ENCODE results near the gene ZNF597.
"Not testable (repeated sequence)": the region's sequence is repeated elsewhere in the genome, so short reads cannot be mapped to it uniquely, and the experiment has no call there.

Gene ZNF597

GRCh38 chr16:3481696-3482658, 38.7 kb upstream of the ZNF597 start:
- Histone ChIP-seq H3K4me1 (ENCODE audit: insufficient read depth, low read length) (peaks cover 36% of the 10 kb centered on the region), H3K9me3 (ENCODE audit: low read length) (no peaks in the 10 kb centered on the region), H3K27me3 (ENCODE audit: insufficient read depth, low read length) (no peaks in the 10 kb centered on the region), H3K4me3 (ENCODE audit: low read length) (no peak overlapping the region), H3K36me3 (ENCODE audit: insufficient read depth, low read length) (peaks cover 52% of the 10 kb centered on the region), H2AFZ (ENCODE audit: low read depth, low read length) (no peak overlapping the region)

GRCh38 chr16:3480901-3481695, 37.8 kb upstream of the ZNF597 start:
- H3K9me3 ChIP-seq (ENCODE audit: low read length): no peaks in the 10 kb centered on the region
- no peak overlapping the region for H2AFZ ChIP-seq (ENCODE audit: low read depth, low read length)
- H3K27me3 ChIP-seq (ENCODE audit: insufficient read depth, low read length): no peaks in the 10 kb centered on the region
- no peak overlapping the region for H3K4me3 ChIP-seq (ENCODE audit: low read length)
- peaks cover 36% of the 10 kb centered on the region for H3K4me1 ChIP-seq (ENCODE audit: insufficient read depth, low read length)
- peaks cover 43% of the 10 kb centered on the region for H3K36me3 ChIP-seq (ENCODE audit: insufficient read depth, low read length)

- H3K27me3 ChIP-seq (ENCODE audit: insufficient read depth, low read length): no peaks in the 10 kb centered on the region
- no peak overlapping the region for H2AFZ ChIP-seq (ENCODE audit: low read depth, low read length)
- no peak overlapping the region for H3K4me3 ChIP-seq (ENCODE audit: low read length)
- peaks cover 32% of the 10 kb centered on the region for H3K36me3 ChIP-seq (ENCODE audit: insufficient read depth, low read length)
- H3K9me3 ChIP-seq (ENCODE audit: low read length): no peaks in the 10 kb centered on the region
- peaks cover 28% of the 10 kb centered on the region for H3K4me1 ChIP-seq (ENCODE audit: insufficient read depth, low read length)
Observed at GRCh38 chr16:3479654-3480216, 36.4 kb upstream of the ZNF597 start.

- Histone ChIP-seq H3K4me1 (ENCODE audit: insufficient read depth, low read length) (peaks cover 15% of the 10 kb centered on the region), H3K36me3 (ENCODE audit: insufficient read depth, low read length) (peaks cover 28% of the 10 kb centered on the region), H3K9me3 (ENCODE audit: low read length) (no peaks in the 10 kb centered on the region), H3K4me3 (ENCODE audit: low read length) (no peak overlapping the region), H2AFZ (ENCODE audit: low read depth, low read length) (no peak overlapping the region), H3K27me3 (ENCODE audit: insufficient read depth, low read length) (no peaks in the 10 kb centered on the region)
Observed at GRCh38 chr16:3478242-3478925, 35.1 kb upstream of the ZNF597 start.

GRCh38 chr16:3476409-3476808, 33.1 kb upstream of the ZNF597 start:
- Histone ChIP-seq H3K36me3 (ENCODE audit: insufficient read depth, low read length) (peaks cover 19% of the 10 kb centered on the region), H3K9me3 (ENCODE audit: low read length) (no peaks in the 10 kb centered on the region), H3K4me3 (ENCODE audit: low read length) (no peak overlapping the region), H3K4me1 (ENCODE audit: insufficient read depth, low read length) (peaks cover 9% of the 10 kb centered on the region), H2AFZ (ENCODE audit: low read depth, low read length) (no peak overlapping the region), H3K27me3 (ENCODE audit: insufficient read depth, low read length) (no peaks in the 10 kb centered on the region)

GRCh38 chr16:3475604-3476375, 32.5 kb upstream of the ZNF597 start:
- H2AFZ ChIP-seq (ENCODE audit: low read depth, low read length): no peak overlapping the region
- H3K4me1 ChIP-seq (ENCODE audit: insufficient read depth, low read length): peaks cover 9% of the 10 kb centered on the region
- no peaks in the 10 kb centered on the region for H3K27me3 ChIP-seq (ENCODE audit: insufficient read depth, low read length)
- no peak overlapping the region for H3K4me3 ChIP-seq (ENCODE audit: low read length)
- H3K9me3 ChIP-seq (ENCODE audit: low read length): no peaks in the 10 kb centered on the region
- H3K36me3 ChIP-seq (ENCODE audit: insufficient read depth, low read length): peaks cover 15% of the 10 kb centered on the region

GRCh38 chr16:3474870-3475269, 31.6 kb upstream of the ZNF597 start:
- H3K27me3 ChIP-seq (ENCODE audit: insufficient read depth, low read length): not testable (repeated sequence)
- H3K36me3 ChIP-seq (ENCODE audit: insufficient read depth, low read length): peaks cover 14% of the 10 kb centered on the region

GRCh38 chr16:3474136-3474779, 31.0 kb upstream of the ZNF597 start:
- H3K4me1 ChIP-seq (ENCODE audit: insufficient read depth, low read length): peaks cover 9% of the 10 kb centered on the region
- H3K9me3 ChIP-seq (ENCODE audit: low read length): no peaks in the 10 kb centered on the region
- H3K36me3 ChIP-seq (ENCODE audit: insufficient read depth, low read length): peaks cover 8% of the 10 kb centered on the region
- no peak overlapping the region for H3K4me3 ChIP-seq (ENCODE audit: low read length)
- H2AFZ ChIP-seq (ENCODE audit: low read depth, low read length): no peak overlapping the region
- H3K27me3 ChIP-seq (ENCODE audit: insufficient read depth, low read length): no peaks in the 10 kb centered on the region

More at GRCh38 chr16:3474870-3475269, 31.6 kb upstream of the ZNF597 start:
- H3K9me3 ChIP-seq (ENCODE audit: low read length); H3K4me1 ChIP-seq (ENCODE audit: insufficient read depth, low read length); H3K4me3 ChIP-seq (ENCODE audit: low read length); H2AFZ ChIP-seq (ENCODE audit: low read depth, low read length): not testable (repeated sequence)

- H3K4me1 ChIP-seq (ENCODE audit: insufficient read depth, low read length); H3K4me3 ChIP-seq (ENCODE audit: low read length); H3K36me3 ChIP-seq (ENCODE audit: insufficient read depth, low read length); H3K9me3 ChIP-seq (ENCODE audit: low read length); H2AFZ ChIP-seq (ENCODE audit: low read depth, low read length); H3K27me3 ChIP-seq (ENCODE audit: insufficient read depth, low read length): not testable (repeated sequence)
Observed at GRCh38 chr16:3473596-3473943, 30.3 kb upstream of the ZNF597 start.

- Histone ChIP-seq H3K36me3 (ENCODE audit: insufficient read depth, low read length) (peaks cover 8% of the 10 kb centered on the region), H3K9me3 (ENCODE audit: low read length) (no peaks in the 10 kb centered on the region), H3K4me3 (ENCODE audit: low read length) (no peak overlapping the region), H3K4me1 (ENCODE audit: insufficient read depth, low read length) (peaks cover 1% of the 10 kb centered on the region), H3K27me3 (ENCODE audit: insufficient read depth, low read length) (no peaks in the 10 kb centered on the region), H2AFZ (ENCODE audit: low read depth, low read length) (no peak overlapping the region)
Observed at GRCh38 chr16:3472878-3473595, 29.7 kb upstream of the ZNF597 start.

- no peaks in the 10 kb centered on the region for H3K4me1 ChIP-seq (ENCODE audit: insufficient read depth, low read length)
- no peaks in the 10 kb centered on the region for H3K27me3 ChIP-seq (ENCODE audit: insufficient read depth, low read length)
- H3K9me3 ChIP-seq (ENCODE audit: low read length): no peaks in the 10 kb centered on the region
- H2AFZ ChIP-seq (ENCODE audit: low read depth, low read length): no peak overlapping the region
- peaks cover 11% of the 10 kb centered on the region for H3K36me3 ChIP-seq (ENCODE audit: insufficient read depth, low read length)
- H3K4me3 ChIP-seq (ENCODE audit: low read length): no peak overlapping the region
Observed at GRCh38 chr16:3471518-3472176, 28.3 kb upstream of the ZNF597 start.

Data from neuron (in vitro differentiated cells).